Measurements from ENCODE around the gene TRMT6. TPM values are rescaled to one million over a fixed set of nuclear protein-coding genes. Genes with fewer than 3 reads are reported as not detected.

Gene TRMT6
- total RNA-seq, 1 donor from 2014 or later = 33.6 TPM

- no peaks in the 10 kb centered on the region for H3K36me3 Mint-ChIP-seq (ENCODE audit: low read depth)
- H3K27me3 Mint-ChIP-seq = peaks cover 56% of the 10 kb centered on the region
- peaks cover 7% of the 10 kb centered on the region for H3K9me3 Mint-ChIP-seq
- intact Hi-C loops (cut with micrococcal nuclease) = no loop called here
- no peak overlapping the region for H3K27ac Mint-ChIP-seq
- H3K4me3 Mint-ChIP-seq = peak overlapping the region; percentile 59
- no peak for DNase-seq
- H3K4me1 Mint-ChIP-seq = peaks cover 9% of the 10 kb centered on the region
Observed at GRCh38 chr20:5910186-5910585, 40.1 kb downstream of the TRMT6 start.

- intact Hi-C loops (cut with micrococcal nuclease) = no loop called here
- peaks cover 9% of the 10 kb centered on the region for H3K4me1 Mint-ChIP-seq
- H3K4me3 Mint-ChIP-seq = no peak overlapping the region
- DNase-seq = no peak
- no peak overlapping the region for H3K27ac Mint-ChIP-seq
- H3K27me3 Mint-ChIP-seq = peaks cover 49% of the 10 kb centered on the region
- H3K9me3 Mint-ChIP-seq = peaks cover 7% of the 10 kb centered on the region
- H3K36me3 Mint-ChIP-seq (ENCODE audit: low read depth) = no peaks in the 10 kb centered on the region
Observed at GRCh38 chr20:5908981-5909380, 41.4 kb downstream of the TRMT6 start.

- Mint-ChIP-seq H3K27ac (no peak overlapping the region), H3K36me3 (ENCODE audit: low read depth) (no peaks in the 10 kb centered on the region), H3K27me3 (peaks cover 31% of the 10 kb centered on the region), H3K9me3 (no peaks in the 10 kb centered on the region), H3K4me1 (no peaks in the 10 kb centered on the region), H3K4me3 (no peak overlapping the region)
- DNase-seq = no peak
- intact Hi-C loops (cut with micrococcal nuclease) = no loop called here
Observed at GRCh38 chr20:5900908-5901307, 49.4 kb downstream of the TRMT6 start.

- Mint-ChIP-seq H3K36me3 (ENCODE audit: low read depth) (no peaks in the 10 kb centered on the region), H3K27me3 (peaks cover 29% of the 10 kb centered on the region), H3K4me3 (no peak overlapping the region), H3K4me1 (no peaks in the 10 kb centered on the region), H3K27ac (no peak overlapping the region), H3K9me3 (no peaks in the 10 kb centered on the region)
- no peak for DNase-seq
- intact Hi-C loops (cut with micrococcal nuclease) = no loop called here
Observed at GRCh38 chr20:5899444-5899843, 50.9 kb downstream of the TRMT6 start.

- Mint-ChIP-seq H3K27ac (no peak overlapping the region), H3K9me3 (no peaks in the 10 kb centered on the region), H3K36me3 (ENCODE audit: low read depth) (no peaks in the 10 kb centered on the region), H3K4me1 (no peaks in the 10 kb centered on the region), H3K27me3 (peaks cover 27% of the 10 kb centered on the region), H3K4me3 (no peak overlapping the region)
- intact Hi-C loops (cut with micrococcal nuclease) = no loop called here
- DNase-seq = no peak
Observed at GRCh38 chr20:5895626-5896025, 54.7 kb downstream of the TRMT6 start.

GRCh38 chr20:5893621-5894020 lies 56.7 kb downstream of the TRMT6 start:
- Mint-ChIP-seq H3K27ac (no peak overlapping the region), H3K9me3 (no peaks in the 10 kb centered on the region), H3K4me1 (no peaks in the 10 kb centered on the region), H3K4me3 (no peak overlapping the region), H3K36me3 (ENCODE audit: low read depth) (no peaks in the 10 kb centered on the region), H3K27me3 (peaks cover 21% of the 10 kb centered on the region)
- DNase-seq = no peak
- intact Hi-C loops (cut with micrococcal nuclease) = no loop called here

- Mint-ChIP-seq H3K27ac (no peak overlapping the region), H3K9me3 (no peaks in the 10 kb centered on the region), H3K27me3 (peaks cover 15% of the 10 kb centered on the region), H3K4me3 (no peak overlapping the region), H3K4me1 (no peaks in the 10 kb centered on the region), H3K36me3 (ENCODE audit: low read depth) (no peaks in the 10 kb centered on the region)
- intact Hi-C loops (cut with micrococcal nuclease) = no loop called here
- DNase-seq = no peak
Observed at GRCh38 chr20:5893052-5893451, 57.3 kb downstream of the TRMT6 start.

GRCh38 chr20:5890773-5891441 lies 59.4 kb downstream of the TRMT6 start:
- no peak overlapping the region for H3K4me3 Mint-ChIP-seq
- no peaks in the 10 kb centered on the region for H3K9me3 Mint-ChIP-seq
- no peak overlapping the region for H3K27ac Mint-ChIP-seq
- intact Hi-C loops (cut with micrococcal nuclease) = no loop called here
- DNase-seq = no peak
- H3K36me3 Mint-ChIP-seq (ENCODE audit: low read depth) = no peaks in the 10 kb centered on the region
- H3K27me3 Mint-ChIP-seq = no peaks in the 10 kb centered on the region
- H3K4me1 Mint-ChIP-seq = no peaks in the 10 kb centered on the region

- Mint-ChIP-seq H3K4me3 (no peak overlapping the region), H3K27me3 (peaks cover 2% of the 10 kb centered on the region), H3K36me3 (ENCODE audit: low read depth) (no peaks in the 10 kb centered on the region), H3K27ac (no peak overlapping the region), H3K4me1 (no peaks in the 10 kb centered on the region), H3K9me3 (no peaks in the 10 kb centered on the region)
- DNase-seq = no peak
- intact Hi-C loops (cut with micrococcal nuclease) = no loop called here
Observed at GRCh38 chr20:5888041-5888440, 62.3 kb downstream of the TRMT6 start.

GRCh38 chr20:5887386-5887785 lies 62.9 kb downstream of the TRMT6 start:
- H3K27me3 Mint-ChIP-seq = peaks cover 2% of the 10 kb centered on the region
- no peak overlapping the region for H3K27ac Mint-ChIP-seq
- no peaks in the 10 kb centered on the region for H3K4me1 Mint-ChIP-seq
- intact Hi-C loops (cut with micrococcal nuclease) = no loop called here
- H3K4me3 Mint-ChIP-seq = no peak overlapping the region
- H3K9me3 Mint-ChIP-seq = no peaks in the 10 kb centered on the region
- DNase-seq = no peak
- no peaks in the 10 kb centered on the region for H3K36me3 Mint-ChIP-seq (ENCODE audit: low read depth)

Other genes starting within 250 kb of the TRMT6 start
- gene SHLD1, start 200.1 kb downstream of the TRMT6 start, total RNA-seq = 8.6 and 10.7 TPM in 2 replicates
- gene CHGB, start 39.0 kb downstream of the TRMT6 start, total RNA-seq = 0.24 TPM in 1 of 2 replicates, not detected in the other
- 41.0 and 42.2 TPM in 2 replicates for gene MCM8, start 119 bp upstream of the TRMT6 start, total RNA-seq
- gene CRLS1, start 55.6 kb upstream of the TRMT6 start, total RNA-seq = 59.4 and 60.2 TPM in 2 replicates
- gene LRRN4, start 103.5 kb upstream of the TRMT6 start, total RNA-seq = not detected in 2 replicates
- 0.58 and 0.71 TPM in 2 replicates for gene FERMT1, start 172.5 kb upstream of the TRMT6 start, total RNA-seq